ENCODE results near the gene SLC9C2. TPM values are rescaled to one million over a fixed set of nuclear protein-coding genes. Genes with fewer than 3 reads are reported as not detected.
"Not testable (repeated sequence)": the region's sequence is repeated elsewhere in the genome, so short reads cannot be mapped to it uniquely, and the experiment has no call there.

The SLC9C2 gene
- total RNA-seq, 1 donor from 2014 or later: not detected

GRCh38 chr1:173530795-173531693 lies 71.8 kb downstream of the SLC9C2 start:
- DNase-seq (ENCODE audit: low read depth in 2 of 2): no peak

GRCh38 chr1:173529106-173529505 lies 73.8 kb downstream of the SLC9C2 start:
- no peak for DNase-seq (ENCODE audit: low read depth in 2 of 2)

GRCh38 chr1:173527151-173527826 lies 75.6 kb downstream of the SLC9C2 start:
- peak in 1 of 2 donors; percentile 12 for DNase-seq (ENCODE audit: low read depth in 2 of 2)

- no peak for DNase-seq (ENCODE audit: low read depth in 2 of 2)
Observed at GRCh38 chr1:173525926-173526325, 76.9 kb downstream of the SLC9C2 start.

- DNase-seq (ENCODE audit: low read depth in 2 of 2): no peak
Observed at GRCh38 chr1:173523329-173523728, 79.5 kb downstream of the SLC9C2 start.

GRCh38 chr1:173520799-173521198 lies 82.1 kb downstream of the SLC9C2 start:
- no peak for DNase-seq (ENCODE audit: low read depth in 2 of 2)

- DNase-seq (ENCODE audit: low read depth in 2 of 2): not testable (repeated sequence)
Observed at GRCh38 chr1:173514503-173514902, 88.4 kb downstream of the SLC9C2 start.

GRCh38 chr1:173509797-173510196 lies 93.1 kb downstream of the SLC9C2 start:
- DNase-seq (ENCODE audit: low read depth in 2 of 2): no peak

GRCh38 chr1:173508541-173508940 lies 94.3 kb downstream of the SLC9C2 start:
- no peak for DNase-seq (ENCODE audit: low read depth in 2 of 2)

- no peak for DNase-seq (ENCODE audit: low read depth in 2 of 2)
Observed at GRCh38 chr1:173507847-173508209, 95.0 kb downstream of the SLC9C2 start.

- DNase-seq (ENCODE audit: low read depth in 2 of 2): no peak
Observed at GRCh38 chr1:173507205-173507846, 95.5 kb downstream of the SLC9C2 start.

- DNase-seq (ENCODE audit: low read depth in 2 of 2): no peak
Observed at GRCh38 chr1:173506437-173506836, 96.4 kb downstream of the SLC9C2 start.

GRCh38 chr1:173505391-173505790 lies 97.5 kb downstream of the SLC9C2 start:
- no peak for DNase-seq (ENCODE audit: low read depth in 2 of 2)

- no peak for DNase-seq (ENCODE audit: low read depth in 2 of 2)
Observed at GRCh38 chr1:173504268-173504667, 98.6 kb downstream of the SLC9C2 start.

- DNase-seq (ENCODE audit: low read depth in 2 of 2): no peak
Observed at GRCh38 chr1:173503391-173503790, 99.5 kb downstream of the SLC9C2 start.

- DNase-seq (ENCODE audit: low read depth in 2 of 2): no peak
Observed at GRCh38 chr1:173502104-173502503, 100.8 kb downstream of the SLC9C2 start.

GRCh38 chr1:173499729-173500128 lies 103.1 kb downstream of the SLC9C2 start:
- no peak for DNase-seq (ENCODE audit: low read depth in 2 of 2)

GRCh38 chr1:173496757-173497320 lies 106.0 kb downstream of the SLC9C2 start:
- DNase-seq (ENCODE audit: low read depth in 2 of 2): no peak

GRCh38 chr1:173495609-173496267 lies 107.1 kb downstream of the SLC9C2 start:
- no peak for DNase-seq (ENCODE audit: low read depth in 2 of 2)

GRCh38 chr1:173493125-173493524 lies 109.7 kb downstream of the SLC9C2 start:
- not testable (repeated sequence) for DNase-seq (ENCODE audit: low read depth in 2 of 2)

- DNase-seq (ENCODE audit: low read depth in 2 of 2): no peak
Observed at GRCh38 chr1:173491508-173491907, 111.4 kb downstream of the SLC9C2 start.
